ENCODE results near the gene THOC7. TPM values are rescaled to one million over a fixed set of nuclear protein-coding genes. Genes with fewer than 3 reads are reported as not detected.

Gene THOC7
- total RNA-seq, 2 donors from 2014 or later: 61.9 to 76.6 TPM

DNA sequence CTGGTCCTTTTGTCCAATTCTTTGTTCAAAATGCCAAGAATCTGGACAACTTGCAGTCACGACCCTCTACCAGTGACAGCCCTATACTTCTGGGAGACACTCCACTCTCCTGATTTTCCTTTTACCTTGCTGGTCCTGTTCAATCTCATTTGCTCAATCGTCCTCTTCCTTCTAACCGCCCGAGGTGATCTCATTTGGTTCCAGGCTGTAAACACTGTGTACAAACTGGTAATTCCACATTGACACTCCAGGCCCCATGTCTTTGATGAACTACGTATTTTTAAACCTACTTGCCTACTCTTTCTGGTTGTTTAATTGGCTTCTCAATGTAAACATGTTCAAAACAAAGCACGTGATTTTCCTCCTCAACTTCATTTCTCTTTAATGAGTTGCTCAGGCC lies 68.2 kb downstream of the THOC7 start:
- no peaks in the 10 kb centered on the region for H3K27me3 ChIP-seq
- intact Hi-C loops (cut with DNase I): no loop called here
- no peak overlapping the region for H3K4me3 ChIP-seq
- no peaks in the 10 kb centered on the region for H3K9me3 ChIP-seq
- no peak overlapping the region for H3K27ac ChIP-seq
- DNase-seq: no peak
- no peaks in the 10 kb centered on the region for H3K4me1 ChIP-seq
- TF ChIP-seq, protein P1, sequence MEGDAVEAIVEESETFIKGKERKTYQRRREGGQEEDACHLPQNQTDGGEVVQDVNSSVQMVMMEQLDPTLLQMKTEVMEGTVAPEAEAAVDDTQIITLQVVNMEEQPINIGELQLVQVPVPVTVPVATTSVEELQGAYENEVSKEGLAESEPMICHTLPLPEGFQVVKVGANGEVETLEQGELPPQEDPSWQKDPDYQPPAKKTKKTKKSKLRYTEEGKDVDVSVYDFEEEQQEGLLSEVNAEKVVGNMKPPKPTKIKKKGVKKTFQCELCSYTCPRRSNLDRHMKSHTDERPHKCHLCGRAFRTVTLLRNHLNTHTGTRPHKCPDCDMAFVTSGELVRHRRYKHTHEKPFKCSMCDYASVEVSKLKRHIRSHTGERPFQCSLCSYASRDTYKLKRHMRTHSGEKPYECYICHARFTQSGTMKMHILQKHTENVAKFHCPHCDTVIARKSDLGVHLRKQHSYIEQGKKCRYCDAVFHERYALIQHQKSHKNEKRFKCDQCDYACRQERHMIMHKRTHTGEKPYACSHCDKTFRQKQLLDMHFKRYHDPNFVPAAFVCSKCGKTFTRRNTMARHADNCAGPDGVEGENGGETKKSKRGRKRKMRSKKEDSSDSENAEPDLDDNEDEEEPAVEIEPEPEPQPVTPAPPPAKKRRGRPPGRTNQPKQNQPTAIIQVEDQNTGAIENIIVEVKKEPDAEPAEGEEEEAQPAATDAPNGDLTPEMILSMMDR (IDR thresholded peaks at IDR 0.05): no peak
- no peak overlapping the region for H3K9ac ChIP-seq (ENCODE audit: low read depth in 2 of 2, low read length in 2 of 2)
- no peaks in the 10 kb centered on the region for H3K36me3 ChIP-seq

DNA sequence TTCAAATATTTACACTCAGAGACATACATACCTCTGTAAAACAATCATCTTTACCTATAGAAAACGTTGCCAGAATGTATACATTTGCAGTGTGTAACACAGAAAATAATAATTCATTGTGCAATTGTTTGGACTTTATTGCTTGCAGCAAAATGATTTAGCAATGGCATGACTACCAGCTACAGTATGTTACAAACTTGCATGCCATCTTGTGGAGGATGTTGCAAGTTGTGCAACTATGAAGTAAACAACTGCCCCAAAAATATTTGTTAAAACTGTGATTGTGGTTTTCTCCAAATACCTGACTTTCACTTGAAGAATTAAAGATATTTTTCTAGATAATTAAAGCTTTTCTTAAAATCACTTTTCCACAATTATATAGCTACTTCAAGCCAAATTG lies 71.6 kb downstream of the THOC7 start:
- H3K4me1 ChIP-seq: no peaks in the 10 kb centered on the region
- no peak for DNase-seq
- intact Hi-C loops (cut with DNase I): no loop called here
- H3K9ac ChIP-seq (ENCODE audit: low read depth in 2 of 2, low read length in 2 of 2): no peak overlapping the region
- TF ChIP-seq, protein P1 (IDR thresholded peaks at IDR 0.05): no peak
- no peaks in the 10 kb centered on the region for H3K9me3 ChIP-seq
- H3K36me3 ChIP-seq: no peaks in the 10 kb centered on the region
- H3K27me3 ChIP-seq: no peaks in the 10 kb centered on the region
- no peak overlapping the region for H3K27ac ChIP-seq
- no peak overlapping the region for H3K4me3 ChIP-seq

Other genes with a start within 250 kb of the THOC7 start
- gene SNTN, start 211.1 kb downstream of the THOC7 start, total RNA-seq: under 1 TPM in 1 of 2 donors, not detected in 1; 0.27 TPM
- gene C3orf49, start 44.5 kb downstream of the THOC7 start, total RNA-seq: not detected
- gene ATXN7, start 62 bp upstream of the THOC7 start, total RNA-seq: 10 to 100 TPM; 22.9 to 31.6 TPM
- not detected for gene SCAANT1, start 48.6 kb upstream of the THOC7 start, total RNA-seq
- 10 to 100 TPM; 50.3 to 75.8 TPM for gene PSMD6, start 159.7 kb upstream of the THOC7 start, total RNA-seq